Measurements from ENCODE around the gene RND1.
A peak's percentile ranks its signal among the peaks of the same experiment; 100 is the strongest.

- TF ChIP-seq OSR1 (CRISPR knock-in tag; IDR thresholded peaks at IDR 0.05) (no peak), CREB5 (CRISPR knock-in tag; IDR thresholded peaks at IDR 0.05; ENCODE audit: low read depth) (no peak), BACH2 (CRISPR knock-in tag; IDR thresholded peaks at IDR 0.05; ENCODE audit: borderline replicate concordance) (no peak), ZNF565 (CRISPR knock-in tag; conservative IDR thresholded peaks at IDR 0.05; ENCODE audit: low read depth) (0 out of 2 replicates have a peak, but pooled peaks have one; percentile 36), PATZ1 (CRISPR knock-in tag; IDR thresholded peaks at IDR 0.05; ENCODE audit: borderline replicate concordance) (peak; percentile 88; the same call in 1 of the 2 replicates), ZFP30 (CRISPR knock-in tag; IDR thresholded peaks at IDR 0.05) (no peak), ARNTL (CRISPR knock-in tag; IDR thresholded peaks at IDR 0.05; ENCODE audit: borderline replicate concordance, low read depth) (no peak), ZFP3 (CRISPR knock-in tag; IDR thresholded peaks at IDR 0.05) (peak; percentile 77), PPARA (CRISPR knock-in tag; IDR thresholded peaks at IDR 0.05; ENCODE audit: borderline replicate concordance) (no peak), POU6F1 (CRISPR knock-in tag; IDR thresholded peaks at IDR 0.05; ENCODE audit: borderline replicate concordance, low read depth) (no peak), SNAI2 (CRISPR knock-in tag; IDR thresholded peaks at IDR 0.05) (no peak), RARB (CRISPR knock-in tag; IDR thresholded peaks at IDR 0.05) (no peak), CSRNP3 (CRISPR knock-in tag; IDR thresholded peaks at IDR 0.05) (no peak), ESRRG (CRISPR knock-in tag; IDR thresholded peaks at IDR 0.05) (no peak)
These were observed 13.6 kb downstream of the RND1 start, which contains the start of gene DDX23 for GRCh38 chr12:48851883-48852733.

Data from SK-N-SH treated with all-trans-retinoic acid at 6 μM for 48 hours (cell line).